Stimulated activated CD8-positive, alpha-beta memory T cell treated with anti-CD3 and anti-CD28 coated beads, Interleukin-15, amount 100 ng/mL, for 1 hour (primary cell): ENCODE data around the gene AKAP6.
"Not testable (repeated sequence)": the region's sequence is repeated elsewhere in the genome, so short reads cannot be mapped to it uniquely, and the experiment has no call there.

ENCODE experiments used
- DNase-seq: peaks from one replicate; pipeline ENCODE4 v3.0.0-alpha.2; 2020; ENCODE audit warnings: low read depth

The AKAP6 gene

GRCh38 chr14:32443890-32444661, 115.0 kb downstream of the AKAP6 start:
- DNase-seq: no peak

- no peak for DNase-seq
Observed at GRCh38 chr14:32447371-32447770, 118.3 kb downstream of the AKAP6 start.

DNA sequence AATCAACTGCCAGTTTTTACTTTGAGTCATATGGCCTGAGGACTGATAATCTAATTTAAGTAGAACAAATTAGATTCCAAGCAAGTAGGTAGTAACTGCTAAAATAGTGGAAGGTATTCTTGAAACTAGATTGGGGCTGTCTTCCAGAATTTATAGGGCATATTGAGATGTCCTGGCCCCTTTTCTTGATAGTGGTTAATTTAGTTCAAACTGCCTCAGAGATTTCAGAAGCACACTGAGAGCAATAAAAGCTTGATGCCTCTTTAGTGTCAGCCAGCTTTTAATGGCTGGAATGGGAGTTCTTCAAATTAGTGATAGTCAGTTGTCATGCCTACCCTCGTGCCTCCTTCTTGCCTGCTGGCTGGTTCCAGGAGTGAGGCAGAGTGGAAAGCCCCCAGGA, 120.5 kb downstream of the AKAP6 start:
- no peak for DNase-seq

DNA sequence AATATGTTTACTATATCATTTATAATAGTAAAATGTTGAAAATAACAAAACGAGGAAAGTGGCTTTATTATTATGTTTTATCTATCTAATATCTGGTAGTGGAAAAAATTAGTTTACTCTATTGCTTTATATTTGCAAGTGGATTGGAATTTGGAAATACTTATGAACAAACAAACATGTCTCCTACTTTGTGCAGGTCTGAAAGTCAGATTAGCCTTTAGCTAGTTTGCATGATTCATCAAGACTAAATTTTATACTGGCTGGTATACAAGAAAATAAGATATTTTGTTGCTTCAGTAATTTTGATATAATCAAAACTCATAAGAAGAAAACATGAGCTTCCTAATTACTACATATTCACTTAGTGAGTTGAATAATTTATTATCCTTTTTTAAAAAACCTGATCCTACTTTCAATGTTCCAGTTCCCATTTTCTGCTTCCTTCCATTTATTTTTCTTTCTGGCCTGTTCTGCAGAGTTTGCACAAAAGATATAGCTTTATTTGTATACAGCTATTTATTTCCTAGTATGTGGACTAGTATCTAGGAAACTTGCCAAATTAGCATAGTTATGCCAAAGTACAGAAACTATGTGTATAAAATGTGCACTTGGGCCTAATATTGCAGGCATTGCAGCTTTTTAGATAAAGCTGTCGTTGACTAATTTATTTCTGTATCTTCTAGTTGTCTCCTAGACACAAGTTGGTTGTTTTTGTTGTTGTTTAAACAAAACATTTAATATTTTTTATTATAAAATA, 122.0 kb downstream of the AKAP6 start:
- no peak for DNase-seq

GRCh38 chr14:32453857-32454810, 125.0 kb downstream of the AKAP6 start:
- no peak for DNase-seq

DNA sequence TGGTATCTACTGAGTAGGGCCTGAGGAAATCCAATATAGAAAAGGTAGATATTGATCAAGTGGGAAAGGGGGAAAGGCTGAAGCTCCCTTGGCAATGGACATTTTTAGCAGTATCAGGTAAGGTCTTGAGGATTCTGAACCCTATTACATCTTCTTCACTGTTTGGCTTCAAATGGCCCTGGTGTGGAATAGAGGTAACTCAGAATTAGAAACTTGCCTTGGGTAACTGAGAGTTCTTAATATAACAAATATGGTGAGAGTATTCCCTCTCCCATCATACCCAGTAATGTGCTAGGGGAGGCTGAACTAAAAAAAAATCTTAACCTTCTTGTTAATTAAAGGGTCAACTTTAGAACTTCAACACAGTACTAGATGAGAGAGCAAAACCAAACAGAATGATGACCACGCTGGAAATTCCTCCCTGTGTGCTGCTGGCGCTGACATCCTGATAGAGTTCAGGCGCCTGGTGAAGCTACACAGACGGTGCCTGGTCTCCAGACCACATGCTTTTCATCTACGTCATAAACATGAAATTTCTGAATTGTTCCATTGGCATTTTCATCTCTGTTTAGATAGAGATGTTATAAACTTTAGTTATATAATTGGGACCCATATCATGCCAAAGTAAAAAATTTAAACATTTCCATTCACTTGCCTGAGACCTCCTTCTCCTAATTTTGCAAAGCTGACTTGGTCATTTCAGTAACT, 128.3 kb downstream of the AKAP6 start:
- no peak for DNase-seq

- DNase-seq: no peak
Observed at GRCh38 chr14:32458720-32459119, 129.6 kb downstream of the AKAP6 start.

DNA sequence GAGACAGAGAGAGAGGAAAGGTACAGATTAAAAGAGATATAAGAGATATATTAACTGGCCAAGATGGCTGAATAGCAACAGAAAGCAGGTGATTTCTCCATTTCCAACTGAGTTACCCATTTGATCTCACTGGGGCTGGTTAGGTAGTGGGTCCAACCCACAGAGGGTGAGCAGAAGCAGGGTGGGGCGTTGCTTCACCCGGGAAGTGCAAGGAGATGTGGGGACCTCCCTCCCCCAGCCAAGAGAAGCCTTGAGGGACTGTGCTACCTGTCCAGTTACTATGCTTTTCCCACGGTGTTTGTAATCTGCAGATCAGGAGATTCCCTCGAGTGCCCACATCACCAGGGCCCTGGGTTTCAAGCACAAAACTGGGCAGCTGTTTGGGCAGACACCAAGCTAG, 131.2 kb downstream of the AKAP6 start:
- no peak for DNase-seq

GRCh38 chr14:32462553-32462952, 133.5 kb downstream of the AKAP6 start:
- not testable (repeated sequence) for DNase-seq

GRCh38 chr14:32468955-32469354, 139.9 kb downstream of the AKAP6 start:
- no peak for DNase-seq

DNA sequence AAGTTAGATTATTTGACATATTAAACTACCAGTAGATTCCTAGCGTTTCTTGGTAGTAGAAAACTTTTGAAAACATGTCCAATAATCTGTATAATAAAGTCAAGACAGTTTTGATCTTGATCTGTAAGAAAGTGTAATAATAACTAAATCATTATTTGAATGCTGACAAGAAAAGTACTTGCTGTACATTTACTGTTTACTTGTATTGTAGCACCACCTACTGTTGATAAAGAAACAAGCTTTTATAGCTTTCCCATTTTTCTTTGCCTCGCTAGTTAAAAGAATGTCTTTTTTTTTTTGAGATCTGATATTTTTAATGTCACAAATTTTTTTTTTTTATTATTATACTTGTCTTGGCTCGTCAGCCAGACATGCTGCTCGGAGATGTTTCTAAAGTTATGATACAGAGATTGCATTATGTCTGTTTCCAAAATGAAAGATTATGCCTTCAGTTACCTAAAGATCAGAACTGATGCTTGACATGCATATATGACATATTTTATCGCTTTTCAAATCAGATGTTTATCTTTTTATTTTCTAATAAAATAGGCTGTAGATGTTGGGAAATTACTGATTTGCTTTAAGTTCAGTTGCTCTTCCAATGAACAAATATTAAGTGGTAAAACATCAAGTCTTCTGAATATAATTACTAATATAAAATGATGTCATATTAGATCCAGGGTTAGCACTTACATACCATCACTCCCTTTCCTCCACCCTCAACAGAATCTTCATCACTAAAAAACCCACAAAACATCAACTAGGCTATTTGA, 140.5 kb downstream of the AKAP6 start:
- DNase-seq: no peak

DNA sequence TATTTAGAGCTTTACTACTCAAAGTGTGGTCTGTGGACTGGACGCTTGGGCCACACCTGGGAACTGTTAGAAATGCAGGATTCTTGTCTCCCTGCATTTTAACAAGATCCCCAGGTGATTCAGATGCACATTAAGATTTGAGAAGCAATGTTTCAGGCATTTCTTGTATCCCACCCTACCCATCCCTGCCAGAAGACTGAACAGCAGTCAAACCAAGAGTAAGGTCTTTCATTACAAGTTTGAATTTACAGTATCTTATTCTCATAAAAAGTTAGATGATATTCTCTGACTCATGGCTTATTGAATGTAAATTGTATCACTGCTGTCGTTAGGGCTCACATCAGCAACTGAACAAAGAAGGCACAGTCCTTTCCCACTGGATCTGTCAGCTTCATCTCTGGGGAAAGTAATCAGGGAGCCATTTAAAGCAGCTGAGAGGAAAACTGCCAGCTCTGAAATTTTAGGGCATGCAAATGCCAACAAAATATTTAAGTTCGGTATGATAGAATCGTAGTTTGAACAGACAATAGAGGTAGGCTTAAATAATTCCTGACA, 141.1 kb downstream of the AKAP6 start:
- no peak for DNase-seq

GRCh38 chr14:32471181-32471580, 142.1 kb downstream of the AKAP6 start:
- DNase-seq: no peak

- no peak for DNase-seq
Observed at GRCh38 chr14:32472076-32472475, 143.0 kb downstream of the AKAP6 start.

GRCh38 chr14:32472512-32473463, 143.7 kb downstream of the AKAP6 start:
- no peak for DNase-seq

- no peak for DNase-seq
Observed at GRCh38 chr14:32473464-32473855, 144.4 kb downstream of the AKAP6 start.

DNA sequence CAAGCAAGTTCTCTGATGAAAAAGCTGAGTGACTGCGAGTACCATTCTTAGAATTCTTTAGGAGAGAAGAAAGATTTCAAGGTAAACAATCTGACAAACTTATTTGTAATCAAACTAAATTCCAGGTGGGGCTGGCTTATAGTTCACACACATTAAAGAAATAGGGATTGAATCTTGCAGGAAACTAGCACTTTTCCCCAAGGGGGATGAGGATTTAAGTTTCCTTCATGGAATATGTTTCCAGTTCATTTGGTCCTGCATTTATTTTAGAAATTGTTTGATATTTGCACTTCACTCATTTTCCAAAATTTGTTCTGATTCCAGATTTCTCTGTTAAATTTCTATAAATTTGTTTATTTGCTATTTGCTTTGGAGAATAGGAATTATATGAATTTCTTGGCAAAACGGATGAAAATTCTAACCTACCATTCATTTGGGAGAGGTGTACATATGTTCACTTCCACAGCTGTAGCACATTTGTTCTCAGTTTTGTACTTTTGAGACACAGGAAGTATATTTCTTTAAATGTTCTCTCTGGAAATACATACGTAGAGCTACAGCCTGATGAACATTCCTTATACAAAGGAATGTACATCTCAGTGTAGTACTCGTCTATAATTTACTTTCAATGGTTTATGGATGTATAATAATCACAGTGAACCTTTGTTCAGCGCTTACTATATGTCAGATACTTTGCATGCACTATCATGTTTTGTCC, 145.5 kb downstream of the AKAP6 start:
- DNase-seq: no peak

DNA sequence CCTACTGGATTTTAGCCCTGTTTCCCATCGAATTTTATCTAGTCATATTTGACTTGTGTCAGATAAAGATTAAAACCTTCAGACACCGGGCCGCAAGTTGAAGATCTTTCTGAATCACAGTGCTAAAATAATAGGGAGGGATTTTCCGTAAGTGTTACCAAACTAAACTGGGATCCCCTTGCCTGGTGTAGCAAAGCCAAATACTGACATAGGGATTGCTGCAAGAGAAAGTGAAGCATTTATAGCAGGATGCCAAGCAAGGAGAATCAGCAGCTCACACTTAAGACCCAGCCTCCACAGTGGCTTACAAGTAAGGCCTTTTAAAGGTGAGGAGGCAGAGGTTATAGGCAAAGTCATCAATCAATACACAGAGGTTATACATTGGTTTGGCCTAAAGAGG, 147.4 kb downstream of the AKAP6 start:
- DNase-seq: no peak

DNA sequence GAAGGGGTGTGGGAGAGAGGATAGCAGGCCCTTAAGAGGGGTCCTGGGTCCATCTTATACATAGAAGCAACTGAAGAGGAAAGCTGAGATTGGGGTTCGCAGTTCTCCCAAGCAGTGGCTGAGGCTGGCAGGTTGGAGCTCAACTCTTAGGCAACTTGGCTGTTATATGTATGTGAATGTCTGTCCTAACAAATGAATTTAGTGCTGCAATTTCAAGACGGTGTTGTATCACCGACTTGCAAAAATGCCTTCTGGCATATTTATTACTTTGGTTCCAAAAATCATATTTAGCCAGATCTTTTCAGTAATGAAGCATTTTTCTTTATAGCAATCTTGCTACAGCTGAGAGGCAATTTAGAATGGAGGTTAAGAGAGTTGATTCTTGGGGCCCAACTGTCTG, 148.3 kb downstream of the AKAP6 start:
- DNase-seq: no peak
